Renal pelvis (tissue), 4 donors: ENCODE results near the gene DCTN5. TPM values are rescaled to one million over a fixed set of nuclear protein-coding genes. Genes with fewer than 3 reads are reported as not detected.

Experiments used
- DNase-seq: peaks from one replicate; pipeline ENCODE4 v3.0.0-alpha.2; 2013
- polyA plus RNA-seq, 3 donors: library from polyadenylated mRNA; unstranded; fragments of 120-200 nt; gene quantifications; one replicate each; pipeline ENCODE4 v1.2.1, GENCODE V29; 2013; ENCODE audit not compliant: insufficient read length in 3 of 3

DCTN5 gene
- polyA plus RNA-seq, 3 donors = 70.2 to 79.4 (median 72.5) TPM

GRCh38 chr16:23642246-23642774 is 1.0 kb downstream of the DCTN5 start:
- DNase-seq = no peak

GRCh38 chr16:23650674-23651416 is 9.6 kb downstream of the DCTN5 start:
- DNase-seq = no peak

- no peak for DNase-seq
These were observed 10.7 kb downstream of the DCTN5 start for GRCh38 chr16:23651943-23652468.

GRCh38 chr16:23663918-23664317 is 22.7 kb downstream of the DCTN5 start:
- no peak for DNase-seq

GRCh38 chr16:23666571-23667354 is 25.5 kb downstream of the DCTN5 start:
- DNase-seq = no peak

- no peak for DNase-seq
These were observed 26.0 kb downstream of the DCTN5 start for GRCh38 chr16:23667355-23667659.

- no peak for DNase-seq
These were observed 27.0 kb downstream of the DCTN5 start for GRCh38 chr16:23668225-23668624.

- DNase-seq = no peak
These were observed 27.6 kb downstream of the DCTN5 start for GRCh38 chr16:23668873-23669272.

- no peak for DNase-seq
These were observed 29.0 kb downstream of the DCTN5 start for GRCh38 chr16:23670137-23670776.

GRCh38 chr16:23673971-23674614 is 32.8 kb downstream of the DCTN5 start:
- peak; percentile 14 for DNase-seq

- DNase-seq = no peak
These were observed 35.7 kb downstream of the DCTN5 start for GRCh38 chr16:23676924-23677480.

- peak; percentile 84 for DNase-seq
These were observed 37.4 kb downstream of the DCTN5 start, which contains the start of gene PLK1 for GRCh38 chr16:23678430-23679273. PLK1 (plus strand) TSS chr16:23678889; CDS start chr16:23678933, 44 bp downstream.

- no peak for DNase-seq
These were observed 38.2 kb downstream of the DCTN5 start for GRCh38 chr16:23679274-23679985.

GRCh38 chr16:23679986-23680336 is 38.7 kb downstream of the DCTN5 start:
- DNase-seq = no peak

- DNase-seq = no peak
These were observed 40.9 kb downstream of the DCTN5 start for GRCh38 chr16:23682181-23682580.

GRCh38 chr16:23683487-23683886 is 42.2 kb downstream of the DCTN5 start:
- no peak for DNase-seq

GRCh38 chr16:23687034-23687808 is 46.0 kb downstream of the DCTN5 start:
- no peak for DNase-seq

- no peak for DNase-seq
These were observed 48.3 kb downstream of the DCTN5 start for GRCh38 chr16:23689442-23690187.
